BE2C (cell line): Measurements from ENCODE around the gene USP10.

Source experiments
- DNase-seq: peaks from one replicate; pipeline ENCODE4 v3.0.0-alpha.2; 2020
- H3K27me3 ChIP-seq: fragments of 250-450 bp; sonication (Bioruptor Pico); 2 replicates; pipeline ENCODE4 v1.5.1; 2020; ENCODE audit warnings: mild to moderate bottlenecking
- H3K36me3 ChIP-seq: fragments of 250-450 bp; sonication (Bioruptor Pico); 2 replicates; pipeline ENCODE4 v1.5.1; 2020; ENCODE audit warnings: mild to moderate bottlenecking
- H3K4me1 ChIP-seq: fragments of 250-450 bp; sonication (Bioruptor Pico); 2 replicates; pipeline ENCODE4 v1.5.1; 2020
- H3K4me3 ChIP-seq: 2 replicates; pipeline ENCODE4 v1.5.1; 2011; ENCODE audit warnings: low read depth, low read length
- H3K9me3 ChIP-seq: fragments of 250-450 bp; sonication (Bioruptor Pico); 2 replicates; pipeline ENCODE4 v1.5.1; 2020
- TF ChIP-seq, protein P1 (sequence below): IDR thresholded peaks from 2 replicates; pipeline ENCODE4 v1.5.1; 2012; ENCODE audit warnings: mild to moderate bottlenecking, low read depth, low read length

Gene USP10

DNA sequence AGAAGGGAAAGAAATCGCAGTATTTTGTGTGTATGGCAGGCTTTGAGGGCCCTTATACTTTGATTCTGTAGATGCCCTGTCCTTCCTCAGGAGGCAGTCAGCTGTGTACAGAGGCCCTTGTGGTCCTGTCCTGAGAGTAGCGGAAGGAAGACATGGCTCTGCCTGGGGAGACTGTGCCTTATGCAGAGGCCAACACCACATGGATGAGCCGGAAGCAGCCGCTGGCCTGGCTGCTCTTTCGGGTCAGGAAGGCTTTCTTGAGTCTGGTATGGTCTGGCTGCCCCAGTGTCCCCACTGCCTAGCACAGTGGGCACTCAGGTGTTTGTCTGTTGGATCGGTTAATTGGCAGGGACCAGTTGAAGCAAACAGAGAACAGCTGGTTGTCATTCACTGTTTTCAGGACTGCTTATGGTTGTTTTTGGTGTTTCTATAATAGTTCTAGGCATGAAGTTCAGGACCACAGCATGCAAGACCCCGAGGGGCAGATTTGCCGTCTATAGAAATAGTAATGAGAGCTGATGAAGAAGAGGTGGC lies 12.4 kb downstream of the USP10 start:
- no peak for DNase-seq
- Histone ChIP-seq H3K4me1 (peaks cover 20% of the 10 kb centered on the region), H3K36me3 (peaks cover 31% of the 10 kb centered on the region), H3K27me3 (no peaks in the 10 kb centered on the region), H3K4me3 (no peak overlapping the region), H3K9me3 (no peaks in the 10 kb centered on the region)
- TF ChIP-seq, protein P1, sequence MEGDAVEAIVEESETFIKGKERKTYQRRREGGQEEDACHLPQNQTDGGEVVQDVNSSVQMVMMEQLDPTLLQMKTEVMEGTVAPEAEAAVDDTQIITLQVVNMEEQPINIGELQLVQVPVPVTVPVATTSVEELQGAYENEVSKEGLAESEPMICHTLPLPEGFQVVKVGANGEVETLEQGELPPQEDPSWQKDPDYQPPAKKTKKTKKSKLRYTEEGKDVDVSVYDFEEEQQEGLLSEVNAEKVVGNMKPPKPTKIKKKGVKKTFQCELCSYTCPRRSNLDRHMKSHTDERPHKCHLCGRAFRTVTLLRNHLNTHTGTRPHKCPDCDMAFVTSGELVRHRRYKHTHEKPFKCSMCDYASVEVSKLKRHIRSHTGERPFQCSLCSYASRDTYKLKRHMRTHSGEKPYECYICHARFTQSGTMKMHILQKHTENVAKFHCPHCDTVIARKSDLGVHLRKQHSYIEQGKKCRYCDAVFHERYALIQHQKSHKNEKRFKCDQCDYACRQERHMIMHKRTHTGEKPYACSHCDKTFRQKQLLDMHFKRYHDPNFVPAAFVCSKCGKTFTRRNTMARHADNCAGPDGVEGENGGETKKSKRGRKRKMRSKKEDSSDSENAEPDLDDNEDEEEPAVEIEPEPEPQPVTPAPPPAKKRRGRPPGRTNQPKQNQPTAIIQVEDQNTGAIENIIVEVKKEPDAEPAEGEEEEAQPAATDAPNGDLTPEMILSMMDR: no peak

DNA sequence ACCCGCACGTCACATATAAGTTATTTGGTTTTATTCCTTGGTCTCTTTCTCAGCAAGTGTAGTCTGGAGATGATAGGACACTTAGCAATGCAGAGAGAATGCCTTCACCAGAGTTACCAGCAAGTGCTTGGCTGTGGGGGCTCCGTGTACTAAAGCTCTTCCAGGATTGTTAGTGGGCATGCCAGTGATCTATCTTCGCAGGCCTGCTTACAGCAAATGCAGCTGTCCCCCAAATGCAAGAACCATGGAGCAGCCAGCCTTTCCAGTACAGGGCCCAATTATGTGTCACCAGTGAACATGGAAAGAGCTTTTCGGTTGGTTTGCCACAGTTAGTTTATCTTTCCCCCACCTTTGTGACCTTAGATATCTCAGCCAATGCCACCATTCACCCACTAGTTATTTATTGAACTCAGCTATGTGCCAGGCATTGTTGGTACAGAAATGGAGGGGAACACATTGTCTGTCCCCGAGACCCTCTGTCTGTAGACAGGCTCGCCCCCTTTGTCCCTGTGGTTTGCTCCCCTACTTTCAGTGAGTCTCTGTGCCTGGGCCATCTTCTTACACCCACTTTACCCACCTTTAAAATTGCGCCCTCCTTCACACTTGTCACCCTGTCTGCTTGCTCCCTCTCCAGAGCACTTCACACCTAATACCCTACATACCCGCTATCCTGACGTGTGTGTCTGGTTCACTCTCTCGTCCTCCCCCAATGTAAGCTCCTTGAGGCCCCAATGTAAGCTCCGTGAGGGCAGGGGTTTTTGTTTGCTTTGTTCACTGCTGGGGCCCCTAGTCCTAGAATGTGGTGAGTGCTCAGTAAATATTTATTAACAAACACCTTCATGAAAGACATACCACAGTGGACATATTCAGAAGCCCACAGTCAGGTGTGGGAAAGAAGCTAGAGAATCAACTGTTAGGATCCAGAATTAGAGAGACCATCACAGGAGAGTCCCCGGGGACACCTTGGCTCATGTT lies 13.3 kb downstream of the USP10 start:
- TF ChIP-seq, protein P1: no peak
- DNase-seq: no peak
- Histone ChIP-seq H3K27me3 (no peaks in the 10 kb centered on the region), H3K4me3 (no peak overlapping the region), H3K4me1 (peaks cover 20% of the 10 kb centered on the region), H3K9me3 (no peaks in the 10 kb centered on the region), H3K36me3 (peaks cover 31% of the 10 kb centered on the region)

DNA sequence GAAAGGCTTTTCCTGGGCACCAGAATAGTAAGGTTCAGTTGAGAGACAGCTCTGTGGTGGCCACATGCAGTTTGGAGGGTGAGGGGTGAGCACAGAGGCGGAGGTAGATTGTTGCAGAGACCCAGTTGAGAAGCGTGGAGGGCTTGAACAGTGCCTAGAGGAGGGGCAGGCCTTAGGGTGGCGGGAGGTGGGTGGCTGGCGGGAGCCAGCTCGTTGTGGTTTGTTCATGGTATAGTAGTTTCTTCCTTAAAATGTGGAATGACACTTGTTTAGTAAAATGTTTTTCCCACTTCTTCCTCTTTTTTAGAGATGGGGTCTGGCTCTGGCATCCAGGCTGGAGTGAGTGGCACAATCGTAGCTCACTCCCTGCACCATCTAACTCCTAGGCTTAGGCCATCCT lies 14.2 kb downstream of the USP10 start:
- H3K9me3 ChIP-seq: no peaks in the 10 kb centered on the region
- no peak overlapping the region for H3K4me3 ChIP-seq
- peaks cover 23% of the 10 kb centered on the region for H3K36me3 ChIP-seq
- DNase-seq: no peak
- no peaks in the 10 kb centered on the region for H3K27me3 ChIP-seq
- peaks cover 16% of the 10 kb centered on the region for H3K4me1 ChIP-seq
- TF ChIP-seq, protein P1: no peak

DNA sequence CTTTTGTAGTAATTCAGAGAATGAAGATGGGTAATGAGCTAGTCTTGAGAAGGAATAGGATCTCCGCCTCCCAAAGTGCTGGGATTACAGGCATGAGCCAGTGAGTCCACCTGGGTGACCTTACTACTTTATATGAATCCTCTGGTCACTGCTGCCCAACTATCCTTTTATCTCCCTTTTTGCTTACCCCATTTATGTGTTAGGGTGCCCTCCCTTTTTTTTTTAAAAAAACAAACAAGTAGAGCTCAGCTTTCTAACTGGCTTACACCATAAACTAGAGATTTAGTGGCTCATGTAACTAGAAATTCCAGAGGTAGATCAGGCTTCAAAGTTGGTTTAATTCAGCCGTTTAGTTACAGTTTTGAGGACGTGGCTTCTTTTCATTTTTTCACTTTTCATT lies 15.6 kb downstream of the USP10 start:
- Histone ChIP-seq H3K4me3 (no peak overlapping the region), H3K4me1 (peaks cover 25% of the 10 kb centered on the region), H3K27me3 (no peaks in the 10 kb centered on the region), H3K36me3 (peaks cover 16% of the 10 kb centered on the region), H3K9me3 (no peaks in the 10 kb centered on the region)
- DNase-seq: no peak
- TF ChIP-seq, protein P1: no peak

DNA sequence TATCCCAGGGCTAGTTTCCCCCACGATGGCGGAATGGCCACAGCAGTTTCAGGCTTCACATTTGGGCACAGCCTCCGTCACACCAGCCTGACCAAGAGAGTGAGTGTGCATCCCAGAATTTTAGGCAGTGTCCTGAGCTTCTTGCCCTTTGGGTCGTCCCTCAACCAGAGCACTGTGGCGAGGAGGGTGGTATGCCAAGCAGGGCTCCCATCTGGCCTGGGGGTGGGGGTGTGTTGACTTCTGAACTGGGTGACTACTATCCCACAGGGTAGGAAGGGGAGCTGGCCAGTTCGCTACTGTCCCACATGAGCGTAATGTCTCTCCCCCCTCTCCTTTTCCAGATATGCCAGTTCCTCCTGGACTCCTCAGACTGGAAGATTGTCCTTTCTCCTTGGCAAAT lies 16.1 kb downstream of the USP10 start:
- Histone ChIP-seq H3K9me3 (no peaks in the 10 kb centered on the region), H3K4me3 (no peak overlapping the region), H3K36me3 (peaks cover 16% of the 10 kb centered on the region), H3K4me1 (peaks cover 25% of the 10 kb centered on the region), H3K27me3 (no peaks in the 10 kb centered on the region)
- no peak for DNase-seq
- TF ChIP-seq, protein P1: no peak

DNA sequence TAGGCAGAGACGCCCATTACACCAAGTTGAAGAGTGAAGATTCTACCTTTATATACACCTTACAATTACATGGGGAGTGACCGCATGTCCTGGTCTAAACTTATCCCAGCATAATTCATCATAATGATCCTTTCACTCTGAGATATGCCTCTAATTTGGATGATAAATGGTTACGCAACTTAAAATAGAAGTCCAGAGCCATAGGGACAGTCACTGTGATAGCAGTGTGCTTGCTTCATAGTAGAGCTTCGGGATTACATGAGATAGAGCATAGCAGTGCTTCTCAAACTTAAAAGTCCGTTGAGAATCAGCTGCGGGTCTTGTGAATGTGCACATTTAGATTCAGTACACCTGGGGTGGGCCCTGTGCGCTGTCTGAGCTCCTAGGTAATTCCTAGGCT lies 16.9 kb downstream of the USP10 start:
- peaks cover 25% of the 10 kb centered on the region for H3K4me1 ChIP-seq
- no peaks in the 10 kb centered on the region for H3K9me3 ChIP-seq
- no peak for DNase-seq
- H3K36me3 ChIP-seq: peaks cover 18% of the 10 kb centered on the region
- H3K27me3 ChIP-seq: no peaks in the 10 kb centered on the region
- no peak overlapping the region for H3K4me3 ChIP-seq
- TF ChIP-seq, protein P1: no peak
